A673 (cell line): ENCODE results near the gene CLASRP. TPM values are rescaled to one million over a fixed set of nuclear protein-coding genes. Genes with fewer than 3 reads are reported as not detected.

Experiments used
- BruUV-seq: library from RNA; stranded (reverse); fragments of 400-500 nt; replicated peaks from 2 replicates; lab custom pipeline; 2021; lab: Mats Ljungman, UMichigan
- CTCF ChIA-PET: fragments of 300-600 bp; sonication (Branson Sonifier 250); formaldehyde crosslinking; loops from one replicate; lab custom pipeline; 2022; ENCODE audit warnings: antibody characterized with exemption; lab: Charles Lee
- POLR2A ChIA-PET: fragments of 300-600 bp; sonication (Branson Sonifier 250); formaldehyde crosslinking; loops from one replicate; lab custom pipeline; 2022; ENCODE audit warnings: antibody characterized with exemption; ENCODE audit not compliant: low non-redundant PET; lab: Charles Lee
- DNase-seq: peaks from one replicate; pipeline ENCODE4 v3.0.0-alpha.2; 2015; ENCODE audit warnings: low spot score
- H3K27ac ChIP-seq: fragments of 200-600 bp; sonication (generic); 2 replicates; pipeline ENCODE4 v1.5.1; 2016; ENCODE audit warnings: mixed run types, low read depth, mild to moderate bottlenecking, mixed read lengths, antibody characterized with exemption, low read length; ENCODE audit not compliant: poor library complexity, severe bottlenecking
- H3K27me3 ChIP-seq: fragments of 200-600 bp; sonication (generic); replicated peaks from 2 replicates; pipeline ENCODE4 v1.6.1; 2017; ENCODE audit warnings: mixed run types, low read depth, mild to moderate bottlenecking, mixed read lengths, antibody characterized with exemption, low read length; ENCODE audit not compliant: insufficient read depth, poor library complexity
- H3K36me3 ChIP-seq: fragments of 200-600 bp; sonication (generic); 2 replicates; pipeline ENCODE4 v1.6.1; 2016; ENCODE audit warnings: mixed run types, mild to moderate bottlenecking, mixed read lengths, antibody characterized with exemption, low read length; ENCODE audit not compliant: insufficient read depth, poor library complexity, severe bottlenecking
- H3K4me1 ChIP-seq: fragments of 200-600 bp; sonication (generic); 2 replicates; pipeline ENCODE4 v1.6.1; 2017; ENCODE audit warnings: mixed run types, mild to moderate bottlenecking, mixed read lengths, antibody characterized with exemption, low read length; ENCODE audit not compliant: insufficient read depth, poor library complexity, severe bottlenecking
- H3K4me3 ChIP-seq: fragments of 200-600 bp; sonication (generic); 2 replicates; pipeline ENCODE4 v1.5.1; 2016; ENCODE audit warnings: low read depth, mixed run types, mild to moderate bottlenecking, mixed read lengths, low read length; ENCODE audit not compliant: poor library complexity, severe bottlenecking
- H3K9me3 ChIP-seq: fragments of 200-600 bp; sonication (generic); 2 replicates; pipeline ENCODE4 v1.6.1; 2016; ENCODE audit warnings: mixed run types, low read depth, mild to moderate bottlenecking, mixed read lengths, antibody characterized with exemption, low read length; ENCODE audit not compliant: poor library complexity, severe bottlenecking
- CTCF ChIP-seq: fragments of 300-800, 200-600 bp; sonication (generic); conservative IDR thresholded peaks from 2 replicates; pipeline ENCODE4 v1.5.1; 2017; ENCODE audit warnings: low read depth, mild to moderate bottlenecking, antibody characterized with exemption, low read length, moderate library complexity, mixed read lengths
- EZH2 ChIP-seq: fragments of 200-600 bp; sonication (generic); IDR thresholded peaks from 2 replicates; pipeline ENCODE4 v1.6.1; 2017; ENCODE audit warnings: borderline replicate concordance, low read depth, mild to moderate bottlenecking, mixed read lengths, antibody characterized with exemption, low read length; ENCODE audit not compliant: poor library complexity, severe bottlenecking
- intact Hi-C: fragments of 100-400 bp; cut with micrococcal nuclease; formaldehyde crosslinking; loops from one replicate; pipeline ENCODE4 v1.10.0; 2022; ENCODE audit not compliant: unreplicated experiment
- total RNA-seq: library from RNA; stranded (reverse); gene quantifications from 2 replicates; pipeline ENCODE4 v1.2.3, GENCODE V29; 2021

CLASRP gene
- total RNA-seq, 1 experiment from 2014 or later = 104 TPM

DNA sequence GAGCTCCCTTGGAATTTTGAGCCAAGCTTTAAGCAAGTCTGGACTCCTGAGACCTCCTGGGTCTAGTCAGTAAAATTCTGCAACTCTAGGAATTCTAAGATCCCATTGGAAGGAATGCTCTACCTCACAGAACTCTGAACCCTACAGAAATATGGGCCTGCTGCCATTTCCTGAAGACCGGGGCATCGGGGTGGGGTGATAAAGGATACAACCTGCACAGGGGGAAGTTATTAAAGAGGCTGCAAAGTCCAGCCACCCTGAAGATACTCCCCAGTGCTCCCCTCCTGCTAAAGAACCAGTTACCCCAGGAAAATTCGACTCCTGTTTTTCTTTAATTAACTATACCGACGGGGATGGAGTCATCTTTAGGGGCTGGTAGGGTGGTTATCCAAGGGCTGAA lies 51.8 kb downstream of the CLASRP start:
- POLR2A ChIA-PET = no interaction called here
- no TSS peak for BruUV-seq
- Histone ChIP-seq H3K4me3 (peak overlapping the region; percentile 99), H3K27ac (peak overlapping the region; percentile 7), H3K27me3 (no peaks in the 10 kb centered on the region), H3K9me3 (no peaks in the 10 kb centered on the region), H3K36me3 (peaks cover 8% of the 10 kb centered on the region), H3K4me1 (peaks cover 12% of the 10 kb centered on the region)
- no peak for TF ChIP-seq EZH2
- no peak for TF ChIP-seq CTCF
- intact Hi-C loops = loop anchor here (5.0 kb wide), 1 partner anchor 88 kb away; the partner anchor contains the start of gene RELB
- no peak for DNase-seq
- CTCF ChIA-PET = no interaction called here

DNA sequence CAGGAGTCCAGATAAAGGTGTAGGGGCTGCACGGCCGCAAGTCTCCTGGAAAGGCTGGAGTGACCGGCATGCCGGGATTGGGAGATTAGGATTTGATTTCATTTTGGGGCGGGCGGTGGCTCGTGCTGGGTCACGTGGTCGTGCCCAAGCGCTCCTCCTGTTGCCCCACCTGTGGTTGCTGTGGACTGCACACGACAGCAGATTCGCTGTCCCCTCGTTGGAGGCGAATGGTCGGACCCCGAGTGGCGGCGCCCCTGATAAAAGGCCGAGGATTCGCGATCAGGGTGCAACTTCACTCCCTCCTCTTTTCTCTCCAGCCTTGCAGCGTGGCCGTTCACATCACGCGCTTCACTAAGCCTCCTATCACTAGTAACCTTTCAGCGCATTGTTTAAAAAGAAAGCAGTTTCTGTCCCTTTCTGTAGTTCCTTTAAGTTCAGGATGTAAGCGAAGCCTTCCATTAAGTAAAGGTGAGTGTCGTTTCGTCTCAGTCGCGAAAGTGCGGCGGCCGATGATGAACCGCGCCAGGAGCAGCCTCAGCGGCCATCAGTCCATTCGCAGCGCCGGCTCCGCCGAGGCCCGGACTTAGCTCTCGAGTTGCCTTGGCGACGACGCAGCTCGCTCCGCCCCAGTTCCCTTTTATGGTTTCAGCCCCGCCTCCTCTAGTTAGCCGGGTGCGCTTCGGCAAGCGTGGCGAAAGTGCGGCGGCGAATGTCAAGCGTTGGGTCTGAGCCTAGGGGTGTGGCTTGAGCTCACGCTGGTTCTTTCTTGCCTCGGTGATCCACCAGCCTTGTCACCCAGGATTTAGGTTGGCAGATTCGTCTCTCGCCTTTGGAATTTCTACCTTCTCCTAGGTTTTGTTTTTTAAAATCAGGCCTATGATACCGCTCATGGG lies 52.4 kb downstream of the CLASRP start:
- intact Hi-C loops = loop anchor here (5.0 kb wide), 1 partner anchor 89 kb away; the partner anchor contains the start of gene RELB
- DNase-seq = peak; percentile 99
- Histone ChIP-seq H3K27me3 (no peaks in the 10 kb centered on the region), H3K4me3 (peak overlapping the region; percentile 99), H3K27ac (peak overlapping the region; percentile 99), H3K4me1 (peaks cover 12% of the 10 kb centered on the region), H3K9me3 (no peaks in the 10 kb centered on the region), H3K36me3 (peaks cover 8% of the 10 kb centered on the region)
- BruUV-seq = TSS peak; percentile 52
- ChIA-PET POLR2A (interaction anchor here (0.6 kb wide), 1 partner anchor 78 kb away, joined by 6 read pairs; no protein-coding TSS in a partner anchor), CTCF (interaction anchor here (1.2 kb wide), 1 partner anchor 247 kb away, joined by 4 read pairs; no protein-coding TSS in a partner anchor)
- TF ChIP-seq EZH2 (no peak), CTCF (no peak)

GRCh38 chr19:45092747-45093678 lies 54.2 kb downstream of the CLASRP start, which contains the start of gene PPP1R37:
TSS of gene PPP1R37 (plus strand) at chr19:45093179. CDS start at chr19:45093326, 147 bp downstream.
- H3K36me3 ChIP-seq = peaks cover 8% of the 10 kb centered on the region
- DNase-seq = peak; percentile 99
- H3K9me3 ChIP-seq = no peaks in the 10 kb centered on the region
- peak within 1 kb of the TSS; percentile 99 for H3K27ac ChIP-seq
- H3K4me1 ChIP-seq = peaks cover 20% of the 10 kb centered on the region
- TF ChIP-seq EZH2 = no peak
- 0 out of 2 replicates have a peak, but pooled peaks have one; percentile 9 for TF ChIP-seq CTCF
- intact Hi-C loops = loop anchor here (5.0 kb wide), 1 partner anchor 91 kb away; the partner anchor contains the start of gene RELB
- peak within 1 kb of the TSS; percentile 99 for H3K4me3 ChIP-seq
- ChIA-PET CTCF (interaction anchor here (0.8 kb wide), 1 partner anchor 86 kb away, joined by 3 read pairs; the partner anchor contains the start of gene BLOC1S3), POLR2A (no interaction called here)
- BruUV-seq = no TSS peak
- no peaks in the 10 kb centered on the region for H3K27me3 ChIP-seq
